ENCODE results near the gene PTPRM. TPM values are rescaled to one million over a fixed set of nuclear protein-coding genes. Genes with fewer than 3 reads are reported as not detected.

Gene PTPRM
- total RNA-seq, 1 experiment from 2014 or later, result 6.2 TPM

DNA sequence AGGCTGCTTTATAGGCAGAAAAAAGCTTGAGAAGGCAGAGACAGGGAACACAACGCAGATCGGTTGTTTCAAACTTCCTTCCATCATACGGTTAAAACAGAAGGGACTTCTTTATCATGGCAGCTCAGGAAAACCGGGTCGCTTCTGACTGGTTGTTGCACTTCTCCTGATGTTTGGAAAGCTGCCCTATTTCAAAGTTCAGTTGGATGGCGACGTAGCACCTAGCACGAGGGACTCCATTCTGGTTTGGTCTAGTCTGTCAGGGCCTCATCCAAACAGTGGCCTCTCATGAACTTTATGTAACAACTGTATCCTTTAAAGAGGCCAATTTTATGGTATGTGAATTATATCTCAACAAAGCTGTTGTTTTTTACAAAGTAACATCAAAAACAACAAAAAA lies 832.0 kb downstream of the PTPRM start:
- no peaks in the 10 kb centered on the region for H3K79me1 ChIP-seq (ENCODE audit: insufficient read depth, low read depth, low read length, poor library complexity, severe bottlenecking)
- Mint-ChIP-seq H3K36me3 (ENCODE audit: insufficient read depth in 1 of 3, low read depth in 3 of 3) (no peaks in the 10 kb centered on the region), H3K4me3 (no peak overlapping the region), H3K9me3 (no peaks in the 10 kb centered on the region), H3K27ac (peak overlapping the region in 1 of 3 experiments; percentile 16; a peak in 1 of 7 replicates), H3K27me3 (ENCODE audit: low read depth) (no peaks in the 10 kb centered on the region), H3K4me1 (peaks cover 24 to 29% of the 10 kb centered on the region in 2 experiments)
- H3K9ac ChIP-seq (ENCODE audit: extremely low read depth, insufficient read length, low read length), result no peak overlapping the region
- no CpG with 5 or more reads among the region's 8 CpGs for WGBS (ENCODE audit: extremely low coverage, insufficient read length, low lambda C conversion rate)
- H2BK12ac ChIP-seq (ENCODE audit: insufficient read length, low read depth, low read length), result no peak overlapping the region
- no peak overlapping the region for H2BK120ac ChIP-seq (ENCODE audit: low read depth, low read length, poor library complexity, severe bottlenecking)
- H3K14ac ChIP-seq (ENCODE audit: insufficient read depth, low read length), result no peak overlapping the region
- no peak overlapping the region for H3T11ph ChIP-seq (ENCODE audit: low read length)
- H3K23me2 ChIP-seq (ENCODE audit: insufficient read length, low read depth, low read length, poor library complexity, severe bottlenecking), result no peaks in the 10 kb centered on the region
- no peak overlapping the region for H2BK15ac ChIP-seq (ENCODE audit: low read depth, low read length)
- no peaks in the 10 kb centered on the region for H4K20me1 ChIP-seq (ENCODE audit: control insufficient read depth, insufficient read depth, insufficient read length)
- no peaks in the 10 kb centered on the region for H3K9me3 ChIP-seq (ENCODE audit: control insufficient read depth, low read depth, low read length)
- H4K5ac ChIP-seq (ENCODE audit: insufficient read length, low read depth, low read length), result no peak overlapping the region
- no peak overlapping the region for H3K56ac ChIP-seq (ENCODE audit: insufficient read length, low read depth, low read length)
- H3K18ac ChIP-seq (ENCODE audit: insufficient read length, low read depth, low read length), result no peak overlapping the region
- no peak overlapping the region for H3K27ac ChIP-seq (ENCODE audit: insufficient read length, low read depth, low read length)
- H2BK5ac ChIP-seq (ENCODE audit: insufficient read length, low read length), result no peak overlapping the region
- no peaks in the 10 kb centered on the region for H3K79me2 ChIP-seq (ENCODE audit: insufficient read depth, low read length)
- H2BK20ac ChIP-seq (ENCODE audit: low read depth, low read length, poor library complexity, severe bottlenecking), result no peak overlapping the region
- H3K23ac ChIP-seq (ENCODE audit: insufficient read length, low read depth, low read length), result no peak overlapping the region
- no peak overlapping the region for H4K8ac ChIP-seq (replicated peaks; ENCODE audit: insufficient read length, low read depth, low read length)
- peaks cover 3% of the 10 kb centered on the region; the same call in 1 of the 2 replicates for H3K4me1 ChIP-seq (ENCODE audit: insufficient read depth, low read length)
- no peaks in the 10 kb centered on the region for H3K27me3 ChIP-seq (ENCODE audit: insufficient read depth, low read length)
- H3K4ac ChIP-seq (ENCODE audit: low read depth, low read length), result no peak overlapping the region
- no peak overlapping the region for H4K91ac ChIP-seq (ENCODE audit: insufficient read length, low read depth, low read length)
- H3K4me2 ChIP-seq (ENCODE audit: insufficient read depth, insufficient read length, low read length), result no peak overlapping the region
- DNase-seq, result no peak
- H2AFZ ChIP-seq (ENCODE audit: low read length), result no peak overlapping the region
- TF ChIP-seq, protein P1, sequence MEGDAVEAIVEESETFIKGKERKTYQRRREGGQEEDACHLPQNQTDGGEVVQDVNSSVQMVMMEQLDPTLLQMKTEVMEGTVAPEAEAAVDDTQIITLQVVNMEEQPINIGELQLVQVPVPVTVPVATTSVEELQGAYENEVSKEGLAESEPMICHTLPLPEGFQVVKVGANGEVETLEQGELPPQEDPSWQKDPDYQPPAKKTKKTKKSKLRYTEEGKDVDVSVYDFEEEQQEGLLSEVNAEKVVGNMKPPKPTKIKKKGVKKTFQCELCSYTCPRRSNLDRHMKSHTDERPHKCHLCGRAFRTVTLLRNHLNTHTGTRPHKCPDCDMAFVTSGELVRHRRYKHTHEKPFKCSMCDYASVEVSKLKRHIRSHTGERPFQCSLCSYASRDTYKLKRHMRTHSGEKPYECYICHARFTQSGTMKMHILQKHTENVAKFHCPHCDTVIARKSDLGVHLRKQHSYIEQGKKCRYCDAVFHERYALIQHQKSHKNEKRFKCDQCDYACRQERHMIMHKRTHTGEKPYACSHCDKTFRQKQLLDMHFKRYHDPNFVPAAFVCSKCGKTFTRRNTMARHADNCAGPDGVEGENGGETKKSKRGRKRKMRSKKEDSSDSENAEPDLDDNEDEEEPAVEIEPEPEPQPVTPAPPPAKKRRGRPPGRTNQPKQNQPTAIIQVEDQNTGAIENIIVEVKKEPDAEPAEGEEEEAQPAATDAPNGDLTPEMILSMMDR (conservative IDR thresholded peaks at IDR 0.05), result no peak
- H2AK5ac ChIP-seq (ENCODE audit: insufficient read length, low read length), result no peak overlapping the region
